ENCODE data around the gene AATK. TPM values are rescaled to one million over a fixed set of nuclear protein-coding genes. Genes with fewer than 3 reads are reported as not detected.

AATK gene
- total RNA-seq, 4 donors from 2014 or later: 23.9 to 190 (median 123) TPM

DNA sequence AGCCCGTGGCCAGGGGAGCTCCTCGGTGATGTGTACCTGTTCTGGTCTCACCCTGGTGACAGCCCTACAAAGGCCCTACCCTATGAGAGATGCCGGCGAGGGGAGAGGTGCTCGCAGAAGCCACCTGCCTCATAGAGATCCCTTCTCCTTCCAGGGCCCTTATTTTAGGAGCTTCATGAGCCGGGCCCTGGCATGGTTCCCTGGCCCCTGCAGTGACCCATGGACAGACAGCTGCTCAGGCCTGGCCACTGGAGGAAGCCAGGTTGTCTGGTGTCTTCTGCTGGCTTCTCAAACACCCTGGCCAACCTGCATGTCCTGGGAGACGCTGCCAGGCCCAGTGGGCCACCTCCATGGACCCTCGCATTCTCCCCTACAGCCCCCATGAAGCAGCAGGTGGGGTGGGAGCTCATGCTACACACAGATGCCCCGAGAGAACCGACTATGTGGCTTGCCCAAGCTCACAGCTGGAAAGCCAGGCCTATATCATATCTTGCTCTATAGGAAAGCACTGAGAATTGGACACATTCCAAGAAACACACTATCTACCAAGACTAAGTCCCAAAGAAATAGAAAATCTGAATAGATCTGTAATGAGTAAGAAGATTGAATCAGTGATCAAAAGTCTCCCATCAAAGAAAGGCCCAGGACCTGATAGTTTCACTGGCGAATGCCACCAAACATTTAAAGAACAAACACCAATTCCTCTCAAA is 7.2 kb upstream of the AATK start:
- Histone ChIP-seq H3K27me3 (no peaks in the 10 kb centered on the region), H3K9me3 (no peaks in the 10 kb centered on the region), H3K36me3 (no peaks in the 10 kb centered on the region), H3K27ac (no peak overlapping the region), H3K4me1 (no peaks in the 10 kb centered on the region), H3K4me3 (no peak overlapping the region)
- no peak for TF ChIP-seq POLR2A (IDR thresholded peaks at IDR 0.05)
- TF ChIP-seq CTCF (IDR thresholded peaks at IDR 0.05): no peak
- no peak for DNase-seq

DNA sequence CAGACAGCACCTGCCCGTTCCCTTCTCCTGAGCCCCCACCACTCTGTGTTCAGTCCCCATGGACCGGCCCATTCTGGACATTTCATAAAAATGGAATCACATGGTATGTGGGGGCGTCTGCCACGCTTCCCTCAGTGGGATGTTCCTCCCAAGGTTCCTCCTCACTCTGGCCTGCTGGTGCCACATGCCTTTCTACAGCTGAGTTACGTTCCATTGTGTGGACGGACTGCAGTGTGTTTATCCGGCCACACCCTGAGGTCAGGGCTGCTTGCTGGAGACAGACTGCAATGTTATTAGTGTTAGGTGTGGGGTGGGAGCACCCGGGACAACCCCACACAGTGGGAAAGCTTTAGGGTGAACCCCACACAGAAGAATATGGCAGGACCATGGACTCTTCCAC is 5.9 kb upstream of the AATK start:
- Histone ChIP-seq H3K36me3 (no peaks in the 10 kb centered on the region), H3K4me3 (no peak overlapping the region), H3K27me3 (no peaks in the 10 kb centered on the region), H3K4me1 (no peaks in the 10 kb centered on the region), H3K27ac (no peak overlapping the region), H3K9me3 (no peaks in the 10 kb centered on the region)
- TF ChIP-seq CTCF (IDR thresholded peaks at IDR 0.05) (no peak), POLR2A (IDR thresholded peaks at IDR 0.05) (no peak)
- DNase-seq: no peak

GRCh38 chr17:81170727-81171494 is 4.9 kb upstream of the AATK start:
- Histone ChIP-seq H3K27ac (no peak overlapping the region), H3K27me3 (no peaks in the 10 kb centered on the region), H3K9me3 (no peaks in the 10 kb centered on the region), H3K36me3 (no peaks in the 10 kb centered on the region), H3K4me3 (no peak overlapping the region), H3K4me1 (no peaks in the 10 kb centered on the region)
- TF ChIP-seq POLR2A (IDR thresholded peaks at IDR 0.05) (no peak), CTCF (IDR thresholded peaks at IDR 0.05) (no peak)
- DNase-seq: no peak

DNA sequence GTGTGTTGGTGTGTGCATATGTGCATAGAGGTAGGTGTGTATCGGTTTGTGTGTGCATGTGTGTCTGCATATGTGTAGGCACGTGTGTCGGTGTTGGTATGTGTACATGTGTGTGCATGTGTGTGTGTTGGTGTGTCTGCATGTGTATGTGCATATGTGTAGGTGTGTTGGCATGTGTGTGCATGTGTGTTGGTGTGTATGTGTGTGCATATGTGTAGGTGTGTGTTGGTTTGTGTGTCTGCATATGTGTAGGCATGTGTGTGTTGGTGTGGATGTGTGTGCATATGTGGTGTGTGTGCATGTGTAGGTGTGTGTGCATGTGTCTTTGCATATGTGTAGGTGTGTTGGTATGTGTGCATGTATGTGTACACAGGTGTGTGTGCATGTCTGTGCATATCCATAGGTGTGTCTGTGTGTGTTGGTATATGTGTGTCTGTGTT is 3.9 kb upstream of the AATK start:
- no peaks in the 10 kb centered on the region for H3K36me3 ChIP-seq
- H3K27ac ChIP-seq: no peak overlapping the region
- no peaks in the 10 kb centered on the region for H3K9me3 ChIP-seq
- peaks cover 0 to 4% of the 10 kb centered on the region in 2 donors for H3K27me3 ChIP-seq
- no peak overlapping the region for H3K4me3 ChIP-seq
- peaks cover 0 to 5% (median 2%) of the 10 kb centered on the region in 4 donors for H3K4me1 ChIP-seq
- no peak for TF ChIP-seq CTCF (IDR thresholded peaks at IDR 0.05)
- no peak for DNase-seq

GRCh38 chr17:81167638-81168037 is 1.6 kb upstream of the AATK start:
- DNase-seq: no peak
- TF ChIP-seq POLR2A (IDR thresholded peaks at IDR 0.05) (no peak), CTCF (IDR thresholded peaks at IDR 0.05) (no peak)
- H3K27me3 ChIP-seq: peaks cover 0 to 4% of the 10 kb centered on the region in 2 donors

More at GRCh38 chr17:81167638-81168037, 1.6 kb upstream of the AATK start:
- Histone ChIP-seq H3K9me3 (no peaks in the 10 kb centered on the region), H3K27ac (no peak overlapping the region), H3K4me1 (peaks cover 0 to 5% (median 2%) of the 10 kb centered on the region in 4 donors), H3K36me3 (no peaks in the 10 kb centered on the region), H3K4me3 (no peak overlapping the region)
